Hepatocyte (in vitro differentiated cells): ENCODE results near the gene TRIM9. TPM values are rescaled to one million over a fixed set of nuclear protein-coding genes. Genes with fewer than 3 reads are reported as not detected.

ENCODE experiments used
- DNase-seq: peaks from one replicate; pipeline ENCODE4 v3.0.0-alpha.2; 2016; ENCODE audit warnings: low spot score
- H2AFZ ChIP-seq: fragments of 200-600 bp; sonication (generic); 2 replicates; pipeline ENCODE4 v1.6.0; 2016; ENCODE audit warnings: antibody characterized with exemption, mild to moderate bottlenecking
- H3K27ac ChIP-seq: fragments of 200-600 bp; sonication (generic); 2 replicates; pipeline ENCODE4 v1.5.1; 2016; ENCODE audit warnings: mild to moderate bottlenecking
- H3K27me3 ChIP-seq: fragments of 200-600 bp; sonication (generic); 2 replicates; pipeline ENCODE4 v1.6.1; 2016
- H3K36me3 ChIP-seq: fragments of 200-600 bp; sonication (generic); replicated peaks from 2 replicates; pipeline ENCODE4 v1.5.1; 2016; ENCODE audit warnings: low read depth; ENCODE audit not compliant: insufficient read depth
- H3K4me1 ChIP-seq: fragments of 200-600 bp; sonication (generic); 2 replicates; pipeline ENCODE4 v1.5.1; 2016; ENCODE audit warnings: mild to moderate bottlenecking, moderate library complexity; ENCODE audit not compliant: insufficient read depth
- H3K4me2 ChIP-seq: fragments of 200-600 bp; sonication (generic); 2 replicates; pipeline ENCODE4 v1.6.0; 2016
- H3K4me3 ChIP-seq: fragments of 200-600 bp; sonication (generic); 2 replicates; pipeline ENCODE4 v1.5.1; 2016; ENCODE audit warnings: mild to moderate bottlenecking
- H3K79me2 ChIP-seq: fragments of 200-600 bp; sonication (generic); 2 replicates; pipeline ENCODE4 v1.6.0; 2017; ENCODE audit warnings: mild to moderate bottlenecking
- H3K9me2 ChIP-seq: fragments of 200-600 bp; sonication (generic); replicated peaks from 2 replicates; pipeline ENCODE4 v1.6.0; 2017; ENCODE audit warnings: mild to moderate bottlenecking; ENCODE audit not compliant: insufficient read depth
- H3K9me3 ChIP-seq: fragments of 200-600 bp; sonication (generic); 2 replicates; pipeline ENCODE4 v1.5.1; 2016; ENCODE audit warnings: low read depth, mild to moderate bottlenecking
- H4K20me1 ChIP-seq: fragments of 200-600 bp; sonication (generic); 2 replicates; pipeline ENCODE4 v1.6.0; 2016; ENCODE audit warnings: mild to moderate bottlenecking; ENCODE audit not compliant: insufficient read depth, poor library complexity, severe bottlenecking
- CTCF ChIP-seq: fragments of 200-600 bp; sonication (generic); IDR thresholded peaks from 2 replicates; pipeline ENCODE4 v1.5.1; 2016; ENCODE audit warnings: antibody characterized with exemption, mild to moderate bottlenecking; ENCODE audit not compliant: poor library complexity
- EZH2 ChIP-seq: fragments of 200-600 bp; sonication (generic); IDR thresholded peaks from 2 replicates; pipeline ENCODE4 v1.6.1; 2016; ENCODE audit warnings: antibody characterized with exemption, mild to moderate bottlenecking, borderline replicate concordance
- EZH2phosphoT487 ChIP-seq: fragments of 200-600 bp; sonication (generic); IDR thresholded peaks from one replicate; pipeline ENCODE4 v1.6.1; 2018; ENCODE audit warnings: antibody characterized with exemption, mild to moderate bottlenecking, low read depth, moderate library complexity; ENCODE audit not compliant: unreplicated experiment, severe bottlenecking
- WGBS: methylation state at CpG from one replicate; pipeline ENCODE4 v1.1.6; 2016; ENCODE audit warnings: low lambda C conversion rate; ENCODE audit errors: missing lambda C conversion rate; 5-methylcytosine and 5-hydroxymethylcytosine counted together
- polyA plus RNA-seq: library from polyadenylated mRNA; unstranded; fragments of >200 nt; fragmentation: Nextera tagmentation; extraction: Ambion mirVana; gene quantifications from 2 replicates; pipeline ENCODE4 v1.2.1, GENCODE V29; 2016
- total RNA-seq: library from RNA; depleted of rRNA; stranded (reverse); fragments of >200 nt; gene quantifications from 2 replicates; pipeline ENCODE4 v1.2.3, GENCODE V29; 2014

Gene TRIM9
- total and polyA plus RNA-seq, 2 experiments from 2014 or later = 0.10 to 0.94 TPM

- peaks cover 17% of the 10 kb centered on the region for H3K27me3 ChIP-seq
- no peaks in the 10 kb centered on the region for H3K79me2 ChIP-seq
- DNase-seq = peak; percentile 43
- H3K4me3 ChIP-seq = no peak overlapping the region
- H3K4me1 ChIP-seq = peaks cover 2% of the 10 kb centered on the region
- no peaks in the 10 kb centered on the region for H3K36me3 ChIP-seq
- H3K4me2 ChIP-seq = no peak overlapping the region
- 74% methylated on average over 3 of the region's 3 CpGs for WGBS
- H3K27ac ChIP-seq = no peak overlapping the region
- no peaks in the 10 kb centered on the region for H3K9me3 ChIP-seq
- H3K9me2 ChIP-seq = no peaks in the 10 kb centered on the region
- no peak overlapping the region for H2AFZ ChIP-seq
- H4K20me1 ChIP-seq = no peaks in the 10 kb centered on the region
- TF ChIP-seq EZH2 (no peak), CTCF (no peak), EZH2phosphoT487 (no peak)
Measured at GRCh38 chr14:51087031-51087441, 7.9 kb downstream of the TRIM9 start.

GRCh38 chr14:51086044-51086443, 8.9 kb downstream of the TRIM9 start:
- Histone ChIP-seq H3K9me2 (no peaks in the 10 kb centered on the region), H3K4me1 (peaks cover 2% of the 10 kb centered on the region), H3K79me2 (no peaks in the 10 kb centered on the region), H3K36me3 (no peaks in the 10 kb centered on the region), H3K9me3 (no peaks in the 10 kb centered on the region), H3K4me2 (no peak overlapping the region), H3K27ac (no peak overlapping the region), H3K27me3 (peaks cover 7% of the 10 kb centered on the region), H4K20me1 (no peaks in the 10 kb centered on the region), H3K4me3 (no peak overlapping the region), H2AFZ (no peak overlapping the region)
- DNase-seq = no peak
- 77% methylated on average over 2 of the region's 2 CpGs for WGBS
- TF ChIP-seq EZH2phosphoT487 (no peak), EZH2 (no peak), CTCF (no peak)

- no peaks in the 10 kb centered on the region for H3K79me2 ChIP-seq
- H3K4me2 ChIP-seq = no peak overlapping the region
- no peaks in the 10 kb centered on the region for H3K9me2 ChIP-seq
- H3K27me3 ChIP-seq = no peaks in the 10 kb centered on the region
- H3K9me3 ChIP-seq = no peaks in the 10 kb centered on the region
- no peak overlapping the region for H3K4me3 ChIP-seq
- no peaks in the 10 kb centered on the region for H4K20me1 ChIP-seq
- 98% methylated on average over 3 of the region's 3 CpGs for WGBS
- H3K36me3 ChIP-seq = no peaks in the 10 kb centered on the region
- no peak for DNase-seq
- H3K4me1 ChIP-seq = peaks cover 2% of the 10 kb centered on the region
- no peak overlapping the region for H3K27ac ChIP-seq
- TF ChIP-seq EZH2 (no peak), CTCF (no peak), EZH2phosphoT487 (no peak)
- H2AFZ ChIP-seq = no peak overlapping the region
Measured at GRCh38 chr14:51084962-51085361, 9.9 kb downstream of the TRIM9 start.

GRCh38 chr14:51084507-51084906, 10.4 kb downstream of the TRIM9 start:
- Histone ChIP-seq H2AFZ (no peak overlapping the region), H3K4me2 (no peak overlapping the region)
- DNase-seq = no peak

More at GRCh38 chr14:51084507-51084906, 10.4 kb downstream of the TRIM9 start:
- Histone ChIP-seq H3K4me3 (no peak overlapping the region), H4K20me1 (no peaks in the 10 kb centered on the region), H3K79me2 (no peaks in the 10 kb centered on the region), H3K27me3 (no peaks in the 10 kb centered on the region), H3K9me2 (no peaks in the 10 kb centered on the region), H3K9me3 (no peaks in the 10 kb centered on the region), H3K4me1 (peaks cover 2% of the 10 kb centered on the region), H3K27ac (no peak overlapping the region), H3K36me3 (no peaks in the 10 kb centered on the region)
- no peak for TF ChIP-seq EZH2phosphoT487
- TF ChIP-seq CTCF = no peak
- TF ChIP-seq EZH2 = no peak
